IPS DF 6.9 (cell line): ENCODE results near the gene LRP1.
A peak's percentile ranks its signal among the peaks of the same experiment; 100 is the strongest.

ENCODE experiments used
- DNase-seq: peaks from one replicate; pipeline ENCODE4 v3.0.0-alpha.2; 2013; ENCODE audit warnings: low read depth, low spot score
- H3K27ac ChIP-seq: one replicate; pipeline ENCODE4 v1.5.1; 2013; ENCODE audit warnings: low read length, control low read depth
- H3K27me3 ChIP-seq: 2 replicates; pipeline ENCODE4 v1.6.1; 2013; ENCODE audit warnings: mild to moderate bottlenecking, low read length; ENCODE audit not compliant: control insufficient read depth, insufficient read depth
- H3K36me3 ChIP-seq: 2 replicates; pipeline ENCODE4 v1.6.1; 2013; ENCODE audit warnings: low read length; ENCODE audit not compliant: control insufficient read depth, insufficient read depth
- H3K4me1 ChIP-seq: 2 replicates; pipeline ENCODE4 v1.6.1; 2013; ENCODE audit warnings: low read length; ENCODE audit not compliant: control insufficient read depth, insufficient read depth
- H3K4me3 ChIP-seq: 2 replicates; pipeline ENCODE4 v1.5.1; 2013; ENCODE audit warnings: mild to moderate bottlenecking, low read length
- H3K9me3 ChIP-seq: 2 replicates; pipeline ENCODE4 v1.6.1; 2013; ENCODE audit warnings: low read length, inconsistent platforms; ENCODE audit not compliant: control insufficient read depth, insufficient read depth
- WGBS: extraction: QIAGEN DNeasy Blood & Tissue Kit; methylation state at CpG from one replicate; pipeline ENCODE4 v1.1.7; 2013; ENCODE audit warnings: mixed read lengths, missing lambda C conversion rate; ENCODE audit not compliant: insufficient read length, insufficient coverage; 5-methylcytosine and 5-hydroxymethylcytosine counted together

The LRP1 gene

GRCh38 chr12:57129321-57129842 lies 1.1 kb downstream of the LRP1 start:
- no peaks in the 10 kb centered on the region for H3K36me3 ChIP-seq
- H3K27ac ChIP-seq, result no peak overlapping the region
- no CpG with 5 or more reads among the region's 12 CpGs for WGBS
- peak overlapping the region; percentile 86; the same call in 1 of the 2 replicates for H3K4me3 ChIP-seq
- no peaks in the 10 kb centered on the region for H3K27me3 ChIP-seq
- no peaks in the 10 kb centered on the region for H3K9me3 ChIP-seq
- DNase-seq, result no peak
- H3K4me1 ChIP-seq, result peaks cover 18% of the 10 kb centered on the region

GRCh38 chr12:57129889-57130288 lies 1.6 kb downstream of the LRP1 start:
- H3K4me1 ChIP-seq, result peaks cover 18% of the 10 kb centered on the region
- H3K27me3 ChIP-seq, result no peaks in the 10 kb centered on the region
- no peaks in the 10 kb centered on the region for H3K36me3 ChIP-seq
- no peaks in the 10 kb centered on the region for H3K9me3 ChIP-seq
- H3K4me3 ChIP-seq, result peak overlapping the region; percentile 86; the same call in 1 of the 2 replicates
- DNase-seq, result no peak
- no peak overlapping the region for H3K27ac ChIP-seq

- Histone ChIP-seq H3K27ac (no peak overlapping the region), H3K9me3 (no peaks in the 10 kb centered on the region), H3K36me3 (no peaks in the 10 kb centered on the region), H3K27me3 (no peaks in the 10 kb centered on the region), H3K4me3 (no peak overlapping the region), H3K4me1 (peaks cover 26% of the 10 kb centered on the region)
- DNase-seq, result no peak
- WGBS, result no CpG with 5 or more reads among the region's 2 CpGs
These were observed 2.7 kb downstream of the LRP1 start for GRCh38 chr12:57130941-57131340.

- no peak overlapping the region for H3K27ac ChIP-seq
These were observed 3.8 kb downstream of the LRP1 start for GRCh38 chr12:57131896-57132744.

GRCh38 chr12:57133013-57133569 lies 4.8 kb downstream of the LRP1 start:
- Histone ChIP-seq H3K9me3 (no peaks in the 10 kb centered on the region), H3K36me3 (no peaks in the 10 kb centered on the region), H3K4me1 (peaks cover 24% of the 10 kb centered on the region), H3K27me3 (no peaks in the 10 kb centered on the region), H3K4me3 (no peak overlapping the region), H3K27ac (no peak overlapping the region)
- DNase-seq, result no peak
- WGBS, result no CpG with 5 or more reads among the region's 4 CpGs

More at GRCh38 chr12:57131896-57132744, 3.8 kb downstream of the LRP1 start:
- H3K4me3 ChIP-seq, result no peak overlapping the region
- DNase-seq, result no peak
- WGBS, result no CpG with 5 or more reads among the region's 9 CpGs
- no peaks in the 10 kb centered on the region for H3K9me3 ChIP-seq
- H3K4me1 ChIP-seq, result peaks cover 24% of the 10 kb centered on the region
- no peaks in the 10 kb centered on the region for H3K36me3 ChIP-seq
- no peaks in the 10 kb centered on the region for H3K27me3 ChIP-seq

- H3K36me3 ChIP-seq, result peaks cover 3% of the 10 kb centered on the region; the same call in 1 of the 2 replicates
- no peak for DNase-seq
- no peak overlapping the region for H3K4me3 ChIP-seq
- H3K27ac ChIP-seq, result no peak overlapping the region
- H3K27me3 ChIP-seq, result no peaks in the 10 kb centered on the region
- H3K4me1 ChIP-seq, result peaks cover 24% of the 10 kb centered on the region
- no peaks in the 10 kb centered on the region for H3K9me3 ChIP-seq
- no CpG with 5 or more reads among the region's 6 CpGs for WGBS
These were observed 5.6 kb downstream of the LRP1 start for GRCh38 chr12:57133916-57134315.

- no peak overlapping the region for H3K27ac ChIP-seq
- peaks cover 24% of the 10 kb centered on the region for H3K4me1 ChIP-seq
- H3K36me3 ChIP-seq, result peaks cover 12% of the 10 kb centered on the region; the same call in 1 of the 2 replicates
- no peak for DNase-seq
- no CpG with 5 or more reads among the region's 9 CpGs for WGBS
- H3K4me3 ChIP-seq, result no peak overlapping the region
- no peaks in the 10 kb centered on the region for H3K9me3 ChIP-seq
- no peaks in the 10 kb centered on the region for H3K27me3 ChIP-seq
These were observed 6.7 kb downstream of the LRP1 start for GRCh38 chr12:57134949-57135348.

- H3K27ac ChIP-seq, result no peak overlapping the region
- peaks cover 12% of the 10 kb centered on the region; the same call in 1 of the 2 replicates for H3K36me3 ChIP-seq
- no peak for DNase-seq
- no CpG with 5 or more reads among the region's 18 CpGs for WGBS
- no peaks in the 10 kb centered on the region for H3K9me3 ChIP-seq
- H3K4me3 ChIP-seq, result no peak overlapping the region
- H3K27me3 ChIP-seq, result no peaks in the 10 kb centered on the region
- peaks cover 21% of the 10 kb centered on the region for H3K4me1 ChIP-seq
These were observed 7.4 kb downstream of the LRP1 start for GRCh38 chr12:57135527-57136326.

- H3K4me3 ChIP-seq, result no peak overlapping the region
- H3K27ac ChIP-seq, result no peak overlapping the region
- no peaks in the 10 kb centered on the region for H3K9me3 ChIP-seq
- H3K27me3 ChIP-seq, result no peaks in the 10 kb centered on the region
- DNase-seq, result no peak
- H3K36me3 ChIP-seq, result peaks cover 30% of the 10 kb centered on the region
- H3K4me1 ChIP-seq, result peaks cover 11% of the 10 kb centered on the region
- WGBS, result no CpG with 5 or more reads among the region's 13 CpGs
These were observed 10.4 kb downstream of the LRP1 start for GRCh38 chr12:57138526-57139272.
